ENCODE data around the gene NMNAT2. TPM values are rescaled to one million over a fixed set of nuclear protein-coding genes. Genes with fewer than 3 reads are reported as not detected.
"Not testable (repeated sequence)": the region's sequence is repeated elsewhere in the genome, so short reads cannot be mapped to it uniquely, and the experiment has no call there.

NMNAT2 gene
- total and polyA plus RNA-seq, 2 donors from 2014 or later = 0.17 to 2.0 TPM

GRCh38 chr1:183242556-183242955 lies 175.6 kb downstream of the NMNAT2 start:
- Histone ChIP-seq H3K4me1 (ENCODE audit: control insufficient read depth in 2 of 3, insufficient read depth in 2 of 3, low read depth in 1 of 3, low read length in 3 of 3) (peaks cover 0 to 6% (median 0%) of the 10 kb centered on the region in 3 donors), H3K9me3 (ENCODE audit: control insufficient read depth in 2 of 3, insufficient read depth in 1 of 3, low read length in 3 of 3) (no peaks in the 10 kb centered on the region), H3K27ac (ENCODE audit: low read depth in 2 of 2, low read length in 2 of 2) (no peak overlapping the region), H3K9ac (ENCODE audit: low read length in 3 of 3) (no peak overlapping the region), H3K36me3 (ENCODE audit: control insufficient read depth in 2 of 3, insufficient read depth in 3 of 3, low read length in 3 of 3) (no peaks in the 10 kb centered on the region), H3K27me3 (ENCODE audit: control insufficient read depth, insufficient read depth, low read length) (no peaks in the 10 kb centered on the region), H3K4me3 (ENCODE audit: low read length in 3 of 3) (no peak overlapping the region)
- FAIRE-seq (no peak), DNase-seq (no peak)
- intact Hi-C loops (cut with DNase I) = no loop called here
- TF ChIP-seq CTCF (IDR thresholded peaks at IDR 0.05; ENCODE audit: borderline replicate concordance, extremely low read depth, insufficient read depth) = no peak

GRCh38 chr1:183241471-183241870 lies 176.7 kb downstream of the NMNAT2 start:
- Histone ChIP-seq H3K27me3 (ENCODE audit: control insufficient read depth, insufficient read depth, low read length) (no peaks in the 10 kb centered on the region), H3K9ac (ENCODE audit: low read length in 3 of 3) (no peak overlapping the region), H3K36me3 (ENCODE audit: control insufficient read depth in 2 of 3, insufficient read depth in 3 of 3, low read length in 3 of 3) (no peaks in the 10 kb centered on the region), H3K4me3 (ENCODE audit: low read length in 3 of 3) (no peak overlapping the region), H3K9me3 (ENCODE audit: control insufficient read depth in 2 of 3, insufficient read depth in 1 of 3, low read length in 3 of 3) (no peaks in the 10 kb centered on the region), H3K27ac (ENCODE audit: low read depth in 2 of 2, low read length in 2 of 2) (no peak overlapping the region), H3K4me1 (ENCODE audit: control insufficient read depth in 2 of 3, insufficient read depth in 2 of 3, low read depth in 1 of 3, low read length in 3 of 3) (peaks cover 0 to 6% (median 0%) of the 10 kb centered on the region in 3 donors)
- TF ChIP-seq CTCF (IDR thresholded peaks at IDR 0.05; ENCODE audit: borderline replicate concordance, extremely low read depth, insufficient read depth) = no peak
- DNase-seq (no peak), FAIRE-seq (no peak)
- intact Hi-C loops (cut with DNase I) = no loop called here

- H3K27me3 ChIP-seq (ENCODE audit: control insufficient read depth, insufficient read depth, low read length); H3K4me1 ChIP-seq (ENCODE audit: control insufficient read depth in 2 of 3, insufficient read depth in 2 of 3, low read depth in 1 of 3, low read length in 3 of 3); H3K4me3 ChIP-seq (ENCODE audit: low read length in 3 of 3); intact Hi-C loops (cut with DNase I); DNase-seq; H3K9ac ChIP-seq (ENCODE audit: low read length in 3 of 3); FAIRE-seq; H3K9me3 ChIP-seq (ENCODE audit: control insufficient read depth in 2 of 3, insufficient read depth in 1 of 3, low read length in 3 of 3); H3K27ac ChIP-seq (ENCODE audit: low read depth in 2 of 2, low read length in 2 of 2); H3K36me3 ChIP-seq (ENCODE audit: control insufficient read depth in 2 of 3, insufficient read depth in 3 of 3, low read length in 3 of 3): not testable (repeated sequence)
Measured at GRCh38 chr1:183240853-183241252, 177.3 kb downstream of the NMNAT2 start.

- intact Hi-C loops (cut with DNase I) = no loop called here
- Histone ChIP-seq H3K36me3 (ENCODE audit: control insufficient read depth in 2 of 3, insufficient read depth in 3 of 3, low read length in 3 of 3) (no peaks in the 10 kb centered on the region), H3K27me3 (ENCODE audit: control insufficient read depth, insufficient read depth, low read length) (no peaks in the 10 kb centered on the region), H3K9ac (ENCODE audit: low read length in 3 of 3) (no peak overlapping the region), H3K9me3 (ENCODE audit: control insufficient read depth in 2 of 3, insufficient read depth in 1 of 3, low read length in 3 of 3) (no peaks in the 10 kb centered on the region), H3K4me1 (ENCODE audit: control insufficient read depth in 2 of 3, insufficient read depth in 2 of 3, low read depth in 1 of 3, low read length in 3 of 3) (peaks cover 0 to 6% (median 0%) of the 10 kb centered on the region in 3 donors), H3K4me3 (ENCODE audit: low read length in 3 of 3) (no peak overlapping the region), H3K27ac (ENCODE audit: low read depth in 2 of 2, low read length in 2 of 2) (no peak overlapping the region)
- no peak for TF ChIP-seq CTCF (IDR thresholded peaks at IDR 0.05; ENCODE audit: borderline replicate concordance, extremely low read depth, insufficient read depth)
- FAIRE-seq (no peak), DNase-seq (no peak)
Measured at GRCh38 chr1:183240526-183240825, 177.7 kb downstream of the NMNAT2 start.
